Stimulated activated CD8-positive, alpha-beta memory T cell treated with anti-CD3 and anti-CD28 coated beads, Interleukin-2, amount 100 ng/mL, for 1 hour (primary cell): ENCODE results near the gene THBS4.

Source experiments
- DNase-seq, 2 donors: peaks; one replicate each; pipeline ENCODE4 v3.0.0-alpha.2; 2020; ENCODE audit warnings: low read depth in 2 of 2

Gene THBS4

GRCh38 chr5:80048084-80048780 is 13.1 kb downstream of the THBS4 start:
- no peak for DNase-seq

GRCh38 chr5:80052464-80052863 is 17.3 kb downstream of the THBS4 start:
- no peak for DNase-seq

GRCh38 chr5:80054682-80055081 is 19.5 kb downstream of the THBS4 start:
- no peak for DNase-seq

GRCh38 chr5:80055491-80056170 is 20.5 kb downstream of the THBS4 start:
- DNase-seq: no peak

- no peak for DNase-seq
Measured at GRCh38 chr5:80057099-80057498, 22.0 kb downstream of the THBS4 start.

GRCh38 chr5:80057921-80058320 is 22.8 kb downstream of the THBS4 start:
- DNase-seq: no peak

GRCh38 chr5:80059354-80059980 is 24.3 kb downstream of the THBS4 start:
- DNase-seq: no peak

GRCh38 chr5:80060966-80061365 is 25.8 kb downstream of the THBS4 start:
- no peak for DNase-seq

- no peak for DNase-seq
Measured at GRCh38 chr5:80061547-80061946, 26.4 kb downstream of the THBS4 start.

GRCh38 chr5:80064124-80064523 is 29.0 kb downstream of the THBS4 start:
- no peak for DNase-seq

- no peak for DNase-seq
Measured at GRCh38 chr5:80067016-80067415, 31.9 kb downstream of the THBS4 start.

GRCh38 chr5:80067531-80068245 is 32.5 kb downstream of the THBS4 start:
- no peak for DNase-seq

GRCh38 chr5:80068246-80068636 is 33.1 kb downstream of the THBS4 start:
- no peak for DNase-seq

GRCh38 chr5:80068775-80069174 is 33.6 kb downstream of the THBS4 start:
- DNase-seq: no peak

GRCh38 chr5:80069251-80069800 is 34.2 kb downstream of the THBS4 start:
- no peak for DNase-seq

GRCh38 chr5:80069918-80070318 is 34.8 kb downstream of the THBS4 start:
- no peak for DNase-seq

- DNase-seq: no peak
Measured at GRCh38 chr5:80070338-80071056, 35.3 kb downstream of the THBS4 start.

- DNase-seq: no peak
Measured at GRCh38 chr5:80071510-80072021, 36.4 kb downstream of the THBS4 start.

GRCh38 chr5:80072103-80073073 is 37.2 kb downstream of the THBS4 start:
- no peak for DNase-seq
